Panc1 (cell line): Measurements from ENCODE around the gene WLS. TPM values are rescaled to one million over a fixed set of nuclear protein-coding genes. Genes with fewer than 3 reads are reported as not detected.

Experiments
- ATAC-seq: fragments of 200-7000 bp; cut with Tn5 transposase; 2 replicates; pipeline ENCODE4 v1.9.1; 2020; ENCODE audit warnings: mild to moderate bottlenecking, moderate library complexity
- BruUV-seq: library from RNA; stranded (reverse); fragments of 400-500 nt; replicated peaks from 2 replicates; lab custom pipeline; 2021; lab: Mats Ljungman, UMichigan
- CTCF ChIA-PET: fragments of 300-600 bp; sonication (Branson Sonifier 250); formaldehyde crosslinking; loops from one replicate; lab custom pipeline; 2022; ENCODE audit warnings: antibody characterized with exemption; lab: Charles Lee
- POLR2A ChIA-PET: fragments of 300-600 bp; sonication (Branson Sonifier 250); formaldehyde crosslinking; loops from one replicate; lab custom pipeline; 2022; ENCODE audit warnings: antibody characterized with exemption; lab: Charles Lee
- DNase-seq: peaks from one replicate; pipeline ENCODE4 v3.0.0-alpha.2; 2010; ENCODE audit warnings: low read depth, low spot score
- H3K27ac ChIP-seq: 2 replicates; pipeline ENCODE4 v1.5.1; 2011; ENCODE audit warnings: mild to moderate bottlenecking, low read length, inconsistent platforms
- H3K27me3 ChIP-seq: fragments of 200-500 bp; sonication (Bioruptor generic); 2 replicates; pipeline ENCODE4 v1.6.0; 2014; ENCODE audit warnings: low read length, inconsistent platforms; ENCODE audit not compliant: control insufficient read depth, insufficient read depth
- H3K36me3 ChIP-seq: fragments of 200-500 bp; sonication (Bioruptor generic); 2 replicates; pipeline ENCODE4 v1.5.1; 2014; ENCODE audit warnings: inconsistent platforms, mild to moderate bottlenecking, low read length, moderate library complexity; ENCODE audit not compliant: control insufficient read depth, insufficient read depth
- H3K4me1 ChIP-seq: 2 replicates; pipeline ENCODE4 v1.5.1; 2011; ENCODE audit warnings: inconsistent platforms, mild to moderate bottlenecking, low read length, moderate library complexity; ENCODE audit not compliant: control insufficient read depth, insufficient read depth
- H3K4me3 ChIP-seq, 2 experiments: 2 replicates each; pipeline ENCODE4 v1.5.1; 2011 to 2012; ENCODE audit warnings: low read depth in 2 of 2, low read length in 2 of 2, mild to moderate bottlenecking in 2 of 2, inconsistent platforms in 1 of 2, moderate library complexity in 1 of 2
- H3K9me3 ChIP-seq: fragments of 200-500 bp; sonication (Bioruptor generic); 2 replicates; pipeline ENCODE4 v1.5.1; 2014; ENCODE audit warnings: low read depth, mild to moderate bottlenecking, inconsistent platforms, low read length, moderate library complexity; ENCODE audit not compliant: control insufficient read depth, insufficient read depth
- POLR2AphosphoS5 ChIP-seq: IDR thresholded peaks from 2 replicates; pipeline ENCODE4 v1.6.1; 2012; ENCODE audit warnings: mild to moderate bottlenecking, low read depth, low read length, moderate library complexity
- SIN3A ChIP-seq: IDR thresholded peaks from 2 replicates; pipeline ENCODE4 v1.6.1; 2012; ENCODE audit warnings: low read depth, mild to moderate bottlenecking, low read length, moderate library complexity, borderline replicate concordance; ENCODE audit not compliant: insufficient read depth
- TCF7L2 ChIP-seq: IDR thresholded peaks from 2 replicates; pipeline ENCODE4 v1.6.1; 2011; ENCODE audit warnings: mild to moderate bottlenecking, low read depth, low read length, inconsistent platforms
- in situ Hi-C: cut with HindIII; loops from 2 replicates; pipeline ENCODE4 v1.10.0; 2016; ENCODE audit warnings: low sequenced_read_pairs, low pct_unique_long_range_greater_than_20kb
- intact Hi-C: fragments of 100-400 bp; cut with micrococcal nuclease; formaldehyde crosslinking; loops from one replicate; pipeline ENCODE4 v1.10.0; 2022; ENCODE audit not compliant: unreplicated experiment
- total RNA-seq: library from RNA; stranded (reverse); gene quantifications from one replicate; pipeline ENCODE4 v1.2.1, GENCODE V29; 2021; ENCODE audit not compliant: unreplicated experiment
- TF ChIP-seq, protein P1 (sequence below): fragments of 450-650 bp; IDR thresholded peaks from 2 replicates; pipeline ENCODE4 v1.5.1; 2017; ENCODE audit warnings: mild to moderate bottlenecking
- TF ChIP-seq, protein P2 (sequence below), 2 experiments: IDR thresholded peaks; 2 replicates each; pipeline ENCODE4 v1.6.1; 2011 to 2012; ENCODE audit warnings: low read depth in 2 of 2, control low read depth in 1 of 2, low read length in 1 of 2, mild to moderate bottlenecking in 1 of 2, moderate library complexity in 1 of 2; ENCODE audit not compliant: insufficient read depth in 1 of 2

Gene WLS
- total RNA-seq, 1 experiment from 2014 or later: 29.6 TPM

DNA sequence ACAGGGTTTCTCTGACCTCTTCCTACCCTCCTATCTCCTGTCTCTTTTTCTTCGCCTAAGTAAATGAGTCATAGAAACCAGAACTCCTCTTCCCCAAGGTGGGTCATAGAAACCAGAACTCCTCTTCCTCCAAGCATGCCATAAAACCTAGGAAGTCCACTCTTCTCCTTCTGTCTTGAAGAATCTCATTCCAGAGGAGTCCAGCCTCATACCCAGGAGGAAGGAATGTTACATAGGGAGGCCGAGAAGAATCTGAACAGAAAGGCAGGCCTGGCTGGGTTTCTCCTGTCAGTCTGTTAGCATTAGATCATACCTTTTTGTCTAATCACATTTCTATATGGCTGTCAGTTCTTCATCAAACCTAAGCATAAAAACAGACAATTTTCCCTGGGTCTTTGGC lies 47.5 kb upstream of the WLS start:
- TF ChIP-seq, protein P1, sequence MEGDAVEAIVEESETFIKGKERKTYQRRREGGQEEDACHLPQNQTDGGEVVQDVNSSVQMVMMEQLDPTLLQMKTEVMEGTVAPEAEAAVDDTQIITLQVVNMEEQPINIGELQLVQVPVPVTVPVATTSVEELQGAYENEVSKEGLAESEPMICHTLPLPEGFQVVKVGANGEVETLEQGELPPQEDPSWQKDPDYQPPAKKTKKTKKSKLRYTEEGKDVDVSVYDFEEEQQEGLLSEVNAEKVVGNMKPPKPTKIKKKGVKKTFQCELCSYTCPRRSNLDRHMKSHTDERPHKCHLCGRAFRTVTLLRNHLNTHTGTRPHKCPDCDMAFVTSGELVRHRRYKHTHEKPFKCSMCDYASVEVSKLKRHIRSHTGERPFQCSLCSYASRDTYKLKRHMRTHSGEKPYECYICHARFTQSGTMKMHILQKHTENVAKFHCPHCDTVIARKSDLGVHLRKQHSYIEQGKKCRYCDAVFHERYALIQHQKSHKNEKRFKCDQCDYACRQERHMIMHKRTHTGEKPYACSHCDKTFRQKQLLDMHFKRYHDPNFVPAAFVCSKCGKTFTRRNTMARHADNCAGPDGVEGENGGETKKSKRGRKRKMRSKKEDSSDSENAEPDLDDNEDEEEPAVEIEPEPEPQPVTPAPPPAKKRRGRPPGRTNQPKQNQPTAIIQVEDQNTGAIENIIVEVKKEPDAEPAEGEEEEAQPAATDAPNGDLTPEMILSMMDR: no peak
- TF ChIP-seq SIN3A (no peak), POLR2AphosphoS5 (no peak), TCF7L2 (no peak)
- TF ChIP-seq, protein P2, sequence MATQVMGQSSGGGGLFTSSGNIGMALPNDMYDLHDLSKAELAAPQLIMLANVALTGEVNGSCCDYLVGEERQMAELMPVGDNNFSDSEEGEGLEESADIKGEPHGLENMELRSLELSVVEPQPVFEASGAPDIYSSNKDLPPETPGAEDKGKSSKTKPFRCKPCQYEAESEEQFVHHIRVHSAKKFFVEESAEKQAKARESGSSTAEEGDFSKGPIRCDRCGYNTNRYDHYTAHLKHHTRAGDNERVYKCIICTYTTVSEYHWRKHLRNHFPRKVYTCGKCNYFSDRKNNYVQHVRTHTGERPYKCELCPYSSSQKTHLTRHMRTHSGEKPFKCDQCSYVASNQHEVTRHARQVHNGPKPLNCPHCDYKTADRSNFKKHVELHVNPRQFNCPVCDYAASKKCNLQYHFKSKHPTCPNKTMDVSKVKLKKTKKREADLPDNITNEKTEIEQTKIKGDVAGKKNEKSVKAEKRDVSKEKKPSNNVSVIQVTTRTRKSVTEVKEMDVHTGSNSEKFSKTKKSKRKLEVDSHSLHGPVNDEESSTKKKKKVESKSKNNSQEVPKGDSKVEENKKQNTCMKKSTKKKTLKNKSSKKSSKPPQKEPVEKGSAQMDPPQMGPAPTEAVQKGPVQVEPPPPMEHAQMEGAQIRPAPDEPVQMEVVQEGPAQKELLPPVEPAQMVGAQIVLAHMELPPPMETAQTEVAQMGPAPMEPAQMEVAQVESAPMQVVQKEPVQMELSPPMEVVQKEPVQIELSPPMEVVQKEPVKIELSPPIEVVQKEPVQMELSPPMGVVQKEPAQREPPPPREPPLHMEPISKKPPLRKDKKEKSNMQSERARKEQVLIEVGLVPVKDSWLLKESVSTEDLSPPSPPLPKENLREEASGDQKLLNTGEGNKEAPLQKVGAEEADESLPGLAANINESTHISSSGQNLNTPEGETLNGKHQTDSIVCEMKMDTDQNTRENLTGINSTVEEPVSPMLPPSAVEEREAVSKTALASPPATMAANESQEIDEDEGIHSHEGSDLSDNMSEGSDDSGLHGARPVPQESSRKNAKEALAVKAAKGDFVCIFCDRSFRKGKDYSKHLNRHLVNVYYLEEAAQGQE (IDR thresholded peaks at IDR 0.05; ENCODE audit: insufficient read depth in 1 of 2, low read depth in 2 of 2, low read length in 1 of 2): no peak
- no peak overlapping the region for H3K27ac ChIP-seq
- no TSS peak for BruUV-seq
- POLR2A ChIA-PET: no interaction called here
- intact Hi-C loops: no loop called here
- in situ Hi-C loops: no loop called here
- H3K4me3 ChIP-seq: no peak overlapping the region
- no peaks in the 10 kb centered on the region for H3K36me3 ChIP-seq
- CTCF ChIA-PET: no interaction called here
- DNase-seq: no peak
- no peak for ATAC-seq
- no peaks in the 10 kb centered on the region for H3K4me1 ChIP-seq
- H3K27me3 ChIP-seq: no peaks in the 10 kb centered on the region
- H3K9me3 ChIP-seq: no peaks in the 10 kb centered on the region

DNA sequence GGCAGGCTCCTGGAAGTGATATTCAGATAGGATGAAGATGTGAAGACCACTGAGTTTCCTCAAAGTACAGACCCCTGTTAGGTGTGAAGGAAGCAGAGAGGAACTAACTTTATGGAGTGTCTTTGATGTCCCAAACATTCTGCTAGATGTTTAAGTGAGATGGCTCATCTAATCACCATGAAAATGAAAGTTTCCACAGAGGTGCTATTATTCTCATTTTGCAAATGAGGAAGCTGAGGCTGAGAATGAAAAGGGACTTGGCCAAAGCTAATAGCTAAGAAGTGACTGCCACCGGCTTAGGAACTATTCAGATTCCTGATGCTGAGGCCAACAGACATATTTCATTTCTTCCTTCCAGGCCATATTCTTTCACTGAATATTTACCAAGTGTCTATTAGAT lies 45.9 kb upstream of the WLS start:
- Histone ChIP-seq H3K27ac (no peak overlapping the region), H3K36me3 (no peaks in the 10 kb centered on the region), H3K9me3 (no peaks in the 10 kb centered on the region), H3K4me3 (no peak overlapping the region), H3K4me1 (no peaks in the 10 kb centered on the region), H3K27me3 (no peaks in the 10 kb centered on the region)
- DNase-seq (no peak), ATAC-seq (no peak)
- no TSS peak for BruUV-seq
- in situ Hi-C loops: no loop called here
- CTCF ChIA-PET: no interaction called here
- POLR2A ChIA-PET: no interaction called here
- no peak for TF ChIP-seq SIN3A
- TF ChIP-seq, protein P2 (IDR thresholded peaks at IDR 0.05; ENCODE audit: insufficient read depth in 1 of 2, low read depth in 2 of 2, low read length in 1 of 2): no peak
- TF ChIP-seq POLR2AphosphoS5: no peak
- TF ChIP-seq, protein P1: no peak
- TF ChIP-seq TCF7L2: no peak
- intact Hi-C loops: no loop called here
